GM12878 (cell line): ENCODE data around the gene PRDM16. TPM values are rescaled to one million over a fixed set of nuclear protein-coding genes. Genes with fewer than 3 reads are reported as not detected.

Experiments used
- ATAC-seq: fragments of 200-7000 bp; cut with Tn5 transposase; 3 replicates; pipeline ENCODE4 v1.9.1; 2020; ENCODE audit warnings: mild to moderate bottlenecking, moderate library complexity
- BruUV-seq: library from RNA; stranded (reverse); fragments of 400-500 nt; replicated peaks from 2 replicates; lab custom pipeline; 2021; lab: Mats Ljungman, UMichigan
- CTCF ChIA-PET: fragments of 300-600 bp; sonication (Branson Sonifier 250); formaldehyde crosslinking; extraction: SDS; loops from one replicate; lab custom pipeline; 2021; ENCODE audit warnings: inconsistent platforms; lab: Yijun Ruan, JAX
- POLR2A ChIA-PET: fragments of 350-600 bp; formaldehyde crosslinking; extraction: SDS; loops from one replicate; lab custom pipeline; 2021; ENCODE audit warnings: inconsistent platforms; lab: Charles Lee
- RAD21 ChIA-PET: fragments of 300-600 bp; sonication (Branson Sonifier 250); formaldehyde crosslinking; loops from one replicate; lab custom pipeline; 2023; ENCODE audit warnings: antibody characterized with exemption; ENCODE audit not compliant: unreplicated experiment; lab: Charles Lee
- SMC1A ChIA-PET: fragments of 300-600 bp; sonication (Branson Sonifier 250); formaldehyde crosslinking; loops from one replicate; lab custom pipeline; 2023; ENCODE audit not compliant: unreplicated experiment, uncharacterized antibody; lab: Charles Lee
- DNase-seq: peaks from one replicate; pipeline ENCODE4 v3.0.0-alpha.2; 2011; ENCODE audit warnings: low read depth, low spot score
- FAIRE-seq: peaks from 3 replicates; lab custom pipeline; 2011; peaks lifted over from hg19 to GRCh38; lab: Jason Lieb, UNC
- H2AFZ ChIP-seq: 2 replicates; pipeline ENCODE4 v1.6.0; 2011; ENCODE audit warnings: low read depth, low read length, control low read depth; ENCODE audit not compliant: control insufficient read depth
- H3K27ac ChIP-seq: 2 replicates; pipeline ENCODE4 v1.5.1; 2011; ENCODE audit warnings: control low read depth; ENCODE audit not compliant: control insufficient read depth, insufficient read depth
- H3K27me3 ChIP-seq, 2 experiments: replicated peaks in 1 of 2; 2 replicates each; pipeline versions ENCODE4 v1.6.0 to v1.6.1; 2011; ENCODE audit warnings: low read length in 1 of 2; ENCODE audit not compliant: control insufficient read depth in 2 of 2, insufficient read depth in 2 of 2
- H3K36me3 ChIP-seq, 2 experiments: 2 replicates each; pipeline ENCODE4 v1.5.1; 2011; ENCODE audit warnings: low read length in 1 of 2; ENCODE audit not compliant: control insufficient read depth in 2 of 2, insufficient read depth in 2 of 2
- H3K4me1 ChIP-seq: 2 replicates; pipeline ENCODE4 v1.6.1; 2011; ENCODE audit warnings: mild to moderate bottlenecking, low read length, moderate library complexity, mixed read lengths; ENCODE audit not compliant: control insufficient read depth, insufficient read depth
- H3K4me2 ChIP-seq: 2 replicates; pipeline ENCODE4 v1.6.0; 2011; ENCODE audit warnings: control low read depth; ENCODE audit not compliant: control insufficient read depth, insufficient read depth
- H3K4me3 ChIP-seq: fragments of 200-600 bp; sonication (generic); 2 replicates; pipeline ENCODE4 v1.5.1; 2016
- H3K79me2 ChIP-seq: 2 replicates; pipeline ENCODE4 v1.6.0; 2011; ENCODE audit warnings: low read length; ENCODE audit not compliant: control insufficient read depth, insufficient read depth
- H3K9ac ChIP-seq: 2 replicates; pipeline ENCODE4 v1.8.0; 2011; ENCODE audit warnings: low read length, control low read depth, mixed read lengths; ENCODE audit not compliant: control insufficient read depth, insufficient read depth
- H3K9me3 ChIP-seq: replicated peaks from 3 replicates; pipeline ENCODE4 v1.5.1; 2011; ENCODE audit warnings: mild to moderate bottlenecking, low read length; ENCODE audit not compliant: control insufficient read depth, insufficient read depth
- H4K20me1 ChIP-seq: 2 replicates; pipeline ENCODE4 v1.6.0; 2011; ENCODE audit not compliant: control insufficient read depth, insufficient read depth
- ASH2L ChIP-seq: fragments of 300-600, 200-600 bp; sonication (generic); IDR thresholded peaks from 2 replicates; pipeline ENCODE4 v1.6.1; 2017; ENCODE audit warnings: low read depth, mild to moderate bottlenecking, borderline replicate concordance
- CBFB ChIP-seq: IDR thresholded peaks from 2 replicates; pipeline ENCODE4 v1.6.1; 2016; ENCODE audit warnings: antibody characterized with exemption, low read depth
- CREM ChIP-seq: IDR thresholded peaks from 2 replicates; pipeline ENCODE4 v1.6.1; 2014; ENCODE audit warnings: antibody characterized with exemption, low read depth
- CTCF ChIP-seq, 3 experiments: IDR thresholded peaks in 2 of 3; conservative IDR thresholded peaks in 1 of 3; 2 replicates each; pipeline ENCODE4 v1.5.1; 2011; ENCODE audit warnings: low read depth in 3 of 3, low read length in 3 of 3, mild to moderate bottlenecking in 3 of 3, control low read depth in 2 of 3, moderate library complexity in 2 of 3, inconsistent platforms in 1 of 3, mixed read lengths in 1 of 3; ENCODE audit not compliant: control insufficient read depth in 2 of 3, insufficient read depth in 1 of 3; ENCODE audit errors: extremely low read depth in 1 of 3
- HCFC1 ChIP-seq: fragments of 150-350 bp; IDR thresholded peaks from 2 replicates; pipeline ENCODE4 v1.6.1; 2014; ENCODE audit warnings: low read length
- NFYB ChIP-seq: IDR thresholded peaks from 2 replicates; pipeline ENCODE4 v1.6.1; 2011; ENCODE audit warnings: low read depth, mild to moderate bottlenecking, low read length, improper control_type of control experiment, moderate library complexity; ENCODE audit not compliant: insufficient read depth
- PRDM15 ChIP-seq: fragments of 450-650 bp; formaldehyde crosslinking; IDR thresholded peaks from 2 replicates; pipeline ENCODE4 v1.4.0; 2020; ENCODE audit warnings: mild to moderate bottlenecking, moderate library complexity
- REST ChIP-seq: IDR thresholded peaks from 2 replicates; pipeline ENCODE4 v1.6.1; 2012; ENCODE audit warnings: mild to moderate bottlenecking, low read depth, low read length
- SIN3A ChIP-seq: IDR thresholded peaks from 2 replicates; pipeline ENCODE4 v1.6.1; 2012; ENCODE audit warnings: low read depth, low read length, improper control_type of control experiment
- STAT1 ChIP-seq: fragments of 450-650 bp; conservative IDR thresholded peaks from 2 replicates; pipeline ENCODE4 v1.6.1; 2014; ENCODE audit warnings: antibody characterized with exemption, mild to moderate bottlenecking
- SUZ12 ChIP-seq: fragments of 200-600 bp; sonication (generic); IDR thresholded peaks from one replicate; pipeline ENCODE4 v1.6.1; 2018; ENCODE audit warnings: antibody characterized with exemption, mild to moderate bottlenecking; ENCODE audit not compliant: unreplicated experiment
- ZNF622 ChIP-seq: fragments of 450-650 bp; IDR thresholded peaks from 2 replicates; pipeline ENCODE4 v1.6.1; 2017; ENCODE audit warnings: mild to moderate bottlenecking, inconsistent platforms
- ZZZ3 ChIP-seq: IDR thresholded peaks from 2 replicates; pipeline ENCODE4 v1.6.1; 2011; ENCODE audit warnings: low read depth; ENCODE audit not compliant: control insufficient read depth, insufficient read length
- WGBS: methylation state at CpG from one replicate; pipeline ENCODE4 v1.1.6; 2016; ENCODE audit warnings: low lambda C conversion rate; ENCODE audit not compliant: insufficient replicate concordance, insufficient coverage; ENCODE audit errors: missing lambda C conversion rate; 5-methylcytosine and 5-hydroxymethylcytosine counted together
- in situ Hi-C: fragments of 300-500 bp; cut with MboI; formaldehyde crosslinking; loops from 9 replicates; pipeline ENCODE4 v1.14.3; 2018; ENCODE audit warnings: mixed read lengths
- intact Hi-C: fragments of 100-400 bp; cut with micrococcal nuclease; formaldehyde crosslinking; loops from one replicate; pipeline ENCODE4 v1.14.2; 2022; ENCODE audit not compliant: unreplicated experiment
- polyA plus RNA-seq, 11 experiments: library from polyadenylated mRNA; depleted of rRNA in 4 of 11; unstranded in 6 of 11; stranded (reverse) in 5 of 11; fragments of >200 nt; fragmentation: Nextera tagmentation in 4 of 11; fragmentation: Illumina TruSeq in 1 of 11; extraction: Ambion mirVana in 4 of 11; extraction: Trizol in 1 of 11; gene quantifications; 1 replicate in 1 of 11; 2 replicates in 10 of 11; pipeline versions ENCODE4 v1.2.1 to v1.2.3, GENCODE V29; 2011 to 2016; ENCODE audit warnings: inconsistent platforms in 2 of 11, missing spikeins in 2 of 11, low read depth in 1 of 11
- total RNA-seq, 4 experiments: library from RNA; depleted of rRNA in 3 of 4; stranded (reverse); fragments of >200 nt in 3 of 4; fragmentation: Illumina TruSeq in 1 of 4; extraction: Trizol in 1 of 4; gene quantifications; 2 replicates each; pipeline versions ENCODE4 v1.2.1 to v1.2.3, GENCODE V29; 2013 to 2021

The PRDM16 gene
- total and polyA plus RNA-seq, 10 of the 15 experiments (the other 5 are each of a cell fraction or from before 2014, with no cell fraction given) = 0.03 TPM; not detected in 9

- no peak for TF ChIP-seq HCFC1
- no peak for TF ChIP-seq NFYB
- TF ChIP-seq SIN3A = no peak
Observed at GRCh38 chr1:3379934-3380333, 310.9 kb downstream of the PRDM16 start (continued).

- no peaks in the 10 kb centered on the region for H3K27me3 ChIP-seq
- ATAC-seq (no peak), FAIRE-seq (no peak), DNase-seq (no peak)
- no peaks in the 10 kb centered on the region for H3K4me1 ChIP-seq
- H3K36me3 ChIP-seq = no peaks in the 10 kb centered on the region
- no peaks in the 10 kb centered on the region for H3K9me3 ChIP-seq
- SMC1A ChIA-PET = no interaction called here
- no peak overlapping the region for H3K27ac ChIP-seq
- no peak overlapping the region for H3K9ac ChIP-seq
- WGBS = 36% methylated on average over 11 of the region's 11 CpGs
- H3K4me2 ChIP-seq = no peak overlapping the region
- H3K79me2 ChIP-seq = no peaks in the 10 kb centered on the region
- no peaks in the 10 kb centered on the region for H4K20me1 ChIP-seq
- CTCF ChIA-PET = no interaction called here
- RAD21 ChIA-PET = no interaction called here
- in situ Hi-C loops (no loop called here), intact Hi-C loops (no loop called here)
- BruUV-seq = no TSS peak
- H2AFZ ChIP-seq = no peak overlapping the region
- POLR2A ChIA-PET = no interaction called here
- H3K4me3 ChIP-seq = no peak overlapping the region
- TF ChIP-seq NFYB (no peak), ASH2L (no peak), STAT1 (no peak), SUZ12 (no peak), ZZZ3 (no peak), ZNF622 (no peak), PRDM15 (CRISPR knock-in tag) (no peak), CREM (no peak), REST (no peak), CBFB (no peak), CTCF (IDR thresholded peaks at IDR 0.05 in 2 of 3, conservative IDR thresholded peaks at IDR 0.05 in 1 of 3; ENCODE audit: control insufficient read depth in 2 of 3, extremely low read depth in 1 of 3, insufficient read depth in 1 of 3, low read depth in 3 of 3, low read length in 3 of 3) (no peak)
Observed at GRCh38 chr1:3380469-3380868, 311.5 kb downstream of the PRDM16 start.
